Activated gamma-delta T cell treated with anti-CD3 and anti-CD28 coated beads, Interleukin-2, amount 50 U/mL, for 16 hours (primary cell): ENCODE measurements around the gene PTGFRN.
"Not testable (repeated sequence)": the region's sequence is repeated elsewhere in the genome, so short reads cannot be mapped to it uniquely, and the experiment has no call there.

Experiments
- DNase-seq: peaks from one replicate; pipeline ENCODE4 v3.0.0-alpha.2; 2020; ENCODE audit warnings: low read depth

Gene PTGFRN

GRCh38 chr1:116916533-116917445 lies 7.1 kb downstream of the PTGFRN start:
- no peak for DNase-seq

DNA sequence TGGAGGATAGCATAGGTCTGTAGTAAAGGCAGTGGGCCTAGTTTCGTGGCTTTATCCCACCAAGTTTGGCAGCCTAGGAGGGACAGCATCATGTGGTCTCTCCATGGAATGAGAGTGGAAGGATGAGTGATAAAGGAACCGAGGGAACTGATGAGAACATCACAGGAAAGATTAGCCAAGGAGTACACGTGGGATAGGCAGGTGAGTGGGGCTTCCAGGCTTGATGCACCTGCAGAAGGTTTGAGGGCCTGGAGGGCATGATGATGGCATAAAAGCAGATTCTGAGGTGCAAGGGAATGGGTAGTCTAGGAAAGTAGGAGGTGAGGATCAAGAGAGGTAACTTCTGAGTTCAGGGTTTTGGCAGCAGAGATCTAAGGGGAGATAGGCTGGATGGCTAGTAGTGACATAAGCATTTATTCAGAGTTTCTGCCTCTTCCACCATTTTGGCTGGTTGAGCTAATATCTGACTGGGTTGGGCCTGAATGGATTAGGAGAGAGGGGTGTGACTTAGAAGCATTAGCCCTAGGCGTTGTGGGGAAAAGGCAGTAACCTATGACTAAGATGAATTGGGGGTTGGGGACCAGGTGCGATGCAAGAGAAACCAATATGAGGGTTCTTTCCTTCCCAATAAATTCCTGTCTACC lies 9.1 kb downstream of the PTGFRN start:
- no peak for DNase-seq

GRCh38 chr1:116919802-116920201 lies 10.1 kb downstream of the PTGFRN start:
- DNase-seq = no peak

- no peak for DNase-seq
Measured at GRCh38 chr1:116920211-116920610, 10.5 kb downstream of the PTGFRN start.

DNA sequence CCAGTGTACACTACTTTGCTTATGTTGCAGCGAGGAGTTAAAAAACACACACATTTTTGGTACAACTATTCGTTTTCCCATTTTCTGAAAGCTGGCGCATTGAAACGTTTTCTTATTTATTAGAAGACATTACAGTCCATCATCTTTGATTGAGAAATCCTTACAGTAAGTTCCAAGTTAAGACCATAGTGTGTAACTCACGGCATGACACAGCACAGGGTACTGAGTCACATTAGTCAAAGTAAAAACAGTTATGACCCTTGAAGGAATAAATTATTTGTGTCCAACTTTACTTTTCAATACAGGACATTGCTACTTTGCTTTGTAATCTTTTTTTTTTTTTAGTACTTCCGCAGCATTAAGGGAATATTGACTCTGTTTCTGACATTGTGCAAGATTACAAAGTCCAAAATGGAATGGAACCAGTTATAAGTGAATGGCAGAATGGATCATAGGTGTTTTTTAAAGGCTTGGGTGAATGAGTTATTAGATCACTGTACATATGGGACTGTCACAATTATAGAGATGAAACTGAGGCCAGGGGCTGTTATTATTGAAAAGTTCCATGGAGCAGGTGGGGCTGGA lies 11.7 kb downstream of the PTGFRN start:
- DNase-seq = no peak

- DNase-seq = no peak
Measured at GRCh38 chr1:116921937-116922336, 12.2 kb downstream of the PTGFRN start.

GRCh38 chr1:116923421-116923820 lies 13.7 kb downstream of the PTGFRN start:
- DNase-seq = no peak

DNA sequence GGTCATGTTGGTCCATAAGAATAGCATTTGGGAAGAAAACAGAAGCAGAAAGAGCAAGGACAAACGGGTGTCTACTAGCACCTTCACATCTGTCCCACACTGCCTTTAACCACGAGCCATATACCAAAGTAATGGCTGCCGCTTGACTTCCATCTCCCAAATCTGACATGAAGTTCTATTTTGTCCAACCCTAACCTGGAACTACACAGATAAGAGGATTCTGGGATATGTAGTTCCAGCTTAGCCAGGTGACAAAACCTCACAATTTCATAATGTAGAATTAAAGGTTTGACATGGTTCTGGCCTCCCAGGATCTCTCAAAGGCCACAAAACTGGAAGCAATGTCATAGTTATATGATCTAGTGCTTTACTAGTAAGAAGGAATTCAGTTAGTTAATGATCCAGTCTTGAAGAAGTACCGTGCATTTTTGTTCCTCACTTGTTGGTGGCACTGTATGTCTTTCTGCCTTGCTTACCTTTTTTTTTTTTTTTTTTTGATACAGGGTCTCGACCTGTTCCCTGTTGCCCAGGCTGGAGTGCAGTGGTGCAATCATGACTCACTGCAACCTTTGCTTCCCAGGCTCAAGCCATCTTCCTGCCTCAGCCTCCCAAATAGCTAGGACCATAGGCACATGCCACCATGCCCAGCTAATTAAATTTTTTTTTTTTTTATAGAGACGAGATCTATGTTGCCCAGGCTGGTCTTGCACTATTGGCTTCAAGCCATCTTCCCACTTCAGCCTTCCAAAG lies 17.5 kb downstream of the PTGFRN start:
- no peak for DNase-seq

GRCh38 chr1:116929961-116930592 lies 20.4 kb downstream of the PTGFRN start:
- no peak for DNase-seq

- no peak for DNase-seq
Measured at GRCh38 chr1:116931016-116931918, 21.6 kb downstream of the PTGFRN start.

GRCh38 chr1:116933606-116934515 lies 24.1 kb downstream of the PTGFRN start:
- DNase-seq = no peak

DNA sequence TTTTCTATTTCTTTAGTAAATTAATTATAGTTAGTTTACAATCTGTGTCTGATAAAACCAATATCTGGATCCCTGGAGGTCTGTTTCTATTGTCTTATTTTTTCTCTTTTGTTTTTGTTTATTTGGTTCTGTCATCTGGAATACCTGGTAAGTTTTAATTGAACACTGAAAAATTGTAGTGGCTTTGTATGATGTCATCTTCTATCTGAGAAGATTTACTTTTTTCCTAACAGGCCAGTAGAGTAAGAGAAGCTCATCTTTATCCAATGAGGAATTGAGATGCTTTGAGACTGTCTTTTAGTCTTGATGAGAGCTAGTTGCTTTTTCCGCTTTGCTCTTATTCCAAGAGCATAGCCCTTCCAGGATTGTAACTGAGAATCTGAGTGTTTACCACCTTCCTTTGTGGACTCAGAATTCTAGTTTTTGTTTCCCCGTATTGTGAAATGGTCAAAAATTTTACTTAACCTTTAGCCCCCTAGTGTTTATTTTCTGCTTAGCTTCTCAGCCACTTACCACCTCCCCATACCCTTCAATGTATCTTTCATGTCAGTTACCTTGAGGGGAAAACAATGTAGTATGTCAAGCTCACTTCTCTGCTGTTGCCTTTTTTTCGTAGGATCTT lies 25.0 kb downstream of the PTGFRN start:
- DNase-seq = no peak

- no peak for DNase-seq
Measured at GRCh38 chr1:116938216-116938615, 28.5 kb downstream of the PTGFRN start.

DNA sequence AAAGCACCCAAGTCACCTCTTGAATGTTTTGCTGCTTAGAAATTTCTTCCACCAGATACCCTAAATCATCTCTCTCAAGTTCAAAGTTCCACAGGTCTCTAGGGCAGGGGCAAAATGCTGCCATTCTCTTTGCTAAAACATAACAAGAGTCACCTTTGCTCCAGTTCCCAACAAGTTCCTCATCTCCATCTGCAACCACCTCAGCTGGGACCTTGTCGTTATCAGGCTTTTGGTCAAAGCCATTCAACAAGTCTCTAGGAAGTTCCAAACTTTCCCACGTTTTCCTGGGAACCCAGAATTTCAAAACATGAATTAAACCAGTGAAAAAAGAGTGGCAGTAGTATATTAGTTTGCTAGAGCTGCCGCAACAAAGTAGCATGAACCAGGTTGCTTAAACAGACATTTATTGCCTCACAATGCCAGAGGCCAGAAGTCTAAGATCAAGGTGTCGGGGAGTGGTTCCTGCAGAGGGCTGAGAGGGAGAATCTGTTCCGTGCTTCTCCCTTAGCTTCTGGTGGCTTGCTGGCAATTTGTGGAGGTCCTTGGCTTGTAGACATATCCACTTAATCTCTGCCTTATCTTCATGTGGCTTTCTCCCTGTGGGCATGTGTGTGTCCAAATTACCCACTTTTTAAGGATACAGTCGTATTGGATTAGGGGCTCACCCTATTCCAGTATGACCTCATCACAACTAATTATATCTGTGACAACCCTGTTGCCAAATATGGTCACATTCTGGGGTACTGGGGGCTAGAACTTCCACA lies 30.2 kb downstream of the PTGFRN start:
- not testable (repeated sequence) for DNase-seq

- DNase-seq = no peak
Measured at GRCh38 chr1:116940814-116941599, 31.3 kb downstream of the PTGFRN start.

- DNase-seq = no peak
Measured at GRCh38 chr1:116941670-116942069, 32.0 kb downstream of the PTGFRN start.

DNA sequence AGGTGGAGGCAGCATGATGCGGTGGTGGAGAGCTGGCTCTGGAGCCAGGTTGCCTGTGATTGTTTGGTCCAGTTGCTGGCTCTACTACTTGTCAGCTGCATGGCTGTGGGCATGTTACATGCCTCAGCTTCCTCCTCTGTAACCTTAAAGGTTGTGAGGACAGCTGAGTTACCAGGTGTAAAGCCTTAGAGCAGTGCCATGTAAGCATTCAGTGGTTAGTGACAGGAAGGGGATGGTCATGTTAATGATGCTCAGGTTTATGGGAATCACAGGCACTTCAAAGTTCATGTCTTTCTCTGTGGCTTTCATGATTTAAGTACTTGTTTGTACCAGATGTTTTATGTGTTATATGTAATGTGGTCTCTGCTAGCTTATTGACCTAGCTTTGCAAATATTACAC lies 32.6 kb downstream of the PTGFRN start:
- DNase-seq = no peak

DNA sequence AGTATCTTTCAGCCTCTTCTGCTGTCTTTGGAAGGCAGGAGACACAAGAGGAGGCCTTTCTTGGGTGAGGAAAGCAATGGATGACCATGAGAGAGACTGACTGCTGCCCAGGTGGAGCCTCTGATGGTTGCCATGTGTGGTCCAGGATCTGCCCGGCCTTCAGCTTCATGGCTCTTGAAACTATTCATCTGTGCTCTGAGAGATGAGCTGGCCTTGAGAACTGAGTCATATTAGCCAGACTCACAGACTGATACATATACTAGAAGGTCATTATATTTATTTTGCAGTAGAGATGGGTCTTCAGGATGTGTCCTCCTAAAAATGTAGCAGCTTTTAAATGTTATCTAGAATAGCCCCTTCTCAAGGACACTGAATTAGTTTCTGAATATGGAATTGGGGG lies 33.7 kb downstream of the PTGFRN start:
- no peak for DNase-seq
